WI38 (cell line): ENCODE data around the gene LAD1.

Experiments
- H3K4me3 ChIP-seq: 2 replicates; pipeline ENCODE4 v1.5.1; 2011; ENCODE audit warnings: low read depth, mild to moderate bottlenecking, control low read depth, low read length
- CTCF ChIP-seq: IDR thresholded peaks from 2 replicates; pipeline ENCODE4 v1.5.1; 2012; ENCODE audit warnings: low read depth, mild to moderate bottlenecking, control low read depth, low read length

Gene LAD1

DNA sequence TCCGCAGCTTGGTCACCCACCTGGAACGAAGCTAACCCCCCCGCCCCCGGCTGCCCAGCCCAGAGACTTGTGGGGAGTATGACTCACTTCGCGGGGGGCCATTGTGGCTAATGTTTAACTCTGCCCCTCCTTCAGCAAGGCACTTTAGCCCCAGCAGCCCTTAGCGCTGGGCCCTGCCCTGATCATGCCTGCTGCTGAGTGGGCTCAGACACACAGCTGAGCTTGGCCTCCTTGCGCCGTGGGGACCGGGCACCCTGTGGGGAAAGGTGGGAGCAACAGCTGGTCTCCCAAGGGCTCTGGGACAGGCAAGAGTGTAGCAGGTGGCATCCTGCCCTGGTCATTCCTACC is 6.3 kb upstream of the LAD1 start:
- H3K4me3 ChIP-seq = no peak overlapping the region
- no peak for TF ChIP-seq CTCF

- no peak overlapping the region for H3K4me3 ChIP-seq
Observed at GRCh38 chr1:201404722-201405483, 5.8 kb upstream of the LAD1 start.

DNA sequence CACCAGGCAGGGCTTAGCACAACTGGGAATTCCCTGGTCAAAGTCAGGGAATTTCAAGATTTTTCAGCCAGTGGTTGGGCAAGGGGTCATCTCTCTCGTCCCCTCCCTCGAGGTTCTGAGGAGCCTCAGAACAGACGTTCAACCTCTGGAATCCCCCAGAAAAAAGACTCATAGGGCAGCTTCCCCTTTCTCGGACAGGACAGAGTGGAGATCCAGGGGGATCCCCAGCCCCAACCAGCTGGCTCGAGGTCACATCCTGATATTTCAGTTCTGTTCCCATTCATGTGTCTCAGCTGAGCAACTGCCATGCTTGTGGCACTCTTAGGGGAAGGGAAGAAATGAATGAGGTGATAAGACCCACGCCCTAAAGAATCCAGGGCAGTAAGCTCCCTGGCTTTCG is 4.9 kb upstream of the LAD1 start:
- H3K4me3 ChIP-seq = no peak overlapping the region
- no peak for TF ChIP-seq CTCF

More at GRCh38 chr1:201404722-201405483, 5.8 kb upstream of the LAD1 start:
- TF ChIP-seq CTCF = no peak

DNA sequence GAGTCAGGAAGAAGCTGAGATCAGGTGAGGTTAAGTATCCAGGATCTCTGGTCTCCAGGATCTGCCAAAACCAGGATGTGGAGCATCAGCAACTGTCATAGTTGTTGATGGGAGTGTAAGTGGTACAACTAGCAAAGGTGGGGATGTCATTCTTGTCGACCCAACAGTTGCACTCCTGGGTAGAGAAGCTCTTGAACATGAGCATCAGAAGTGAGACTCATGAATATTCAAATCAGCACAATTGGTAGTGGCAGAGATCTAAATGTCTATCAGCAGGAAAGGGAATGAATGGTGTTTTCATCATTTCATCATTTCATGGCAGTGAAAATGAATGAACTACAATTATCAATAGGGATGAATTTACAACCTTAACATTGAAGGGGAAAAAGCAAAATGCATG is 4.2 kb upstream of the LAD1 start:
- H3K4me3 ChIP-seq = no peak overlapping the region
- TF ChIP-seq CTCF = no peak

DNA sequence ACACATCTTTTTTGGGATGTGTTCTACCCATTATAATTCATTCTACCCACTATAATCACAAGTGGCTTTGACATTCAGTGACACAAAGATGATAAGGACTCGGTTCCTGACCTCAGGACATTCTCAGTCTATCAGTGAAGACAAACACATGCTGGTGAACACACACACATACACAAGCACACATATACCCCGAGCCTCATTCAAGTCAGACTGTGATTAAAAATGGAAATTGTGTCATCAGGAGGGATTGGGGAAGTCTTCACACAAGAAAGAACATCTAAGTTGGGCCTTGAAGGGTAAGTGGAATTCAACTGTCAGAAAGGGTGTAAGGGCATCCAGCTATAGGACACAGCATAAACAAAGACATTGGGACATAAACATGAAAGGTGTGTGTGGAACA is 2.6 kb upstream of the LAD1 start:
- H3K4me3 ChIP-seq = no peak overlapping the region
- TF ChIP-seq CTCF = no peak

- H3K4me3 ChIP-seq = no peak overlapping the region
- no peak for TF ChIP-seq CTCF
Observed at GRCh38 chr1:201400852-201401230, 1.7 kb upstream of the LAD1 start.

GRCh38 chr1:201400212-201400851 is 1.2 kb upstream of the LAD1 start:
- H3K4me3 ChIP-seq = no peak overlapping the region
- TF ChIP-seq CTCF = no peak
